Astrocyte of the hippocampus (primary cell): ENCODE results near the gene METAP1.
"Not testable (repeated sequence)": the region's sequence is repeated elsewhere in the genome, so short reads cannot be mapped to it uniquely, and the experiment has no call there.

Source experiments
- DNase-seq: peaks from one replicate; pipeline ENCODE4 v3.0.0; 2011; ENCODE audit warnings: low read depth, low spot score

METAP1 gene

GRCh38 chr4:98997166-98997565, 1.6 kb downstream of the METAP1 start:
- no peak for DNase-seq

GRCh38 chr4:98998551-98998950, 3.0 kb downstream of the METAP1 start:
- no peak for DNase-seq

GRCh38 chr4:99002279-99002678, 6.8 kb downstream of the METAP1 start:
- peak; percentile 11 for DNase-seq

GRCh38 chr4:99008051-99008450, 12.5 kb downstream of the METAP1 start:
- no peak for DNase-seq

GRCh38 chr4:99011910-99012309, 16.4 kb downstream of the METAP1 start:
- no peak for DNase-seq

GRCh38 chr4:99013402-99013843, 17.9 kb downstream of the METAP1 start:
- peak; percentile 38 for DNase-seq

- no peak for DNase-seq
These were observed 18.5 kb downstream of the METAP1 start for GRCh38 chr4:99013884-99014523.

- DNase-seq = no peak
These were observed 25.9 kb downstream of the METAP1 start for GRCh38 chr4:99021386-99021785.

- DNase-seq = no peak
These were observed 27.0 kb downstream of the METAP1 start for GRCh38 chr4:99022566-99022965.

GRCh38 chr4:99023800-99024251, 28.3 kb downstream of the METAP1 start:
- not testable (repeated sequence) for DNase-seq

GRCh38 chr4:99024481-99025275, 29.2 kb downstream of the METAP1 start:
- no peak for DNase-seq

- no peak for DNase-seq
These were observed 30.0 kb downstream of the METAP1 start for GRCh38 chr4:99025506-99025905.

- no peak for DNase-seq
These were observed 31.8 kb downstream of the METAP1 start for GRCh38 chr4:99027304-99027703.

GRCh38 chr4:99028187-99028586, 32.7 kb downstream of the METAP1 start:
- DNase-seq = no peak

GRCh38 chr4:99029018-99029735, 33.7 kb downstream of the METAP1 start:
- no peak for DNase-seq

GRCh38 chr4:99029852-99030251, 34.3 kb downstream of the METAP1 start:
- DNase-seq = peak; percentile 3

GRCh38 chr4:99033956-99034355, 38.4 kb downstream of the METAP1 start:
- DNase-seq = peak; percentile 70

GRCh38 chr4:99038213-99038612, 42.7 kb downstream of the METAP1 start:
- DNase-seq = no peak

- no peak for DNase-seq
These were observed 47.8 kb downstream of the METAP1 start for GRCh38 chr4:99043346-99043745.

GRCh38 chr4:99047710-99048109, 52.2 kb downstream of the METAP1 start:
- DNase-seq = no peak

- no peak for DNase-seq
These were observed 57.4 kb downstream of the METAP1 start for GRCh38 chr4:99052902-99053301.

GRCh38 chr4:99054428-99054994, 59.0 kb downstream of the METAP1 start:
- no peak for DNase-seq
